ENCODE results near the gene USP22.

The USP22 gene

GRCh38 chr17:20988001-20988636 lies 54.7 kb downstream of the USP22 start:
- no peak for TF ChIP-seq CTCF (IDR thresholded peaks at IDR 0.05; ENCODE audit: low read length, missing control alignments)
- H3K4me3 ChIP-seq (replicated peaks; ENCODE audit: low read depth, low read length), result no peak overlapping the region
- no peak for DNase-seq (ENCODE audit: low read depth)

GRCh38 chr17:20987511-20987910 lies 55.3 kb downstream of the USP22 start:
- DNase-seq (ENCODE audit: low read depth), result no peak
- TF ChIP-seq CTCF (IDR thresholded peaks at IDR 0.05; ENCODE audit: low read length, missing control alignments), result no peak
- H3K4me3 ChIP-seq (replicated peaks; ENCODE audit: low read depth, low read length), result no peak overlapping the region

GRCh38 chr17:20986767-20987510 lies 55.9 kb downstream of the USP22 start:
- no peak overlapping the region for H3K4me3 ChIP-seq (replicated peaks; ENCODE audit: low read depth, low read length)
- no peak for TF ChIP-seq CTCF (IDR thresholded peaks at IDR 0.05; ENCODE audit: low read length, missing control alignments)
- DNase-seq (ENCODE audit: low read depth), result no peak

- DNase-seq (ENCODE audit: low read depth), result no peak
- no peak for TF ChIP-seq CTCF (IDR thresholded peaks at IDR 0.05; ENCODE audit: low read length, missing control alignments)
- no peak overlapping the region for H3K4me3 ChIP-seq (replicated peaks; ENCODE audit: low read depth, low read length)
Measured at GRCh38 chr17:20983359-20983637, 59.5 kb downstream of the USP22 start.

GRCh38 chr17:20982589-20983358 lies 60.0 kb downstream of the USP22 start:
- TF ChIP-seq CTCF (IDR thresholded peaks at IDR 0.05; ENCODE audit: low read length, missing control alignments), result no peak
- DNase-seq (ENCODE audit: low read depth), result no peak

GRCh38 chr17:20981046-20981920 lies 61.5 kb downstream of the USP22 start:
- H3K4me3 ChIP-seq (replicated peaks; ENCODE audit: low read depth, low read length), result no peak overlapping the region
- no peak for TF ChIP-seq CTCF (IDR thresholded peaks at IDR 0.05; ENCODE audit: low read length, missing control alignments)
- DNase-seq (ENCODE audit: low read depth), result no peak

More at GRCh38 chr17:20982589-20983358, 60.0 kb downstream of the USP22 start:
- H3K4me3 ChIP-seq (replicated peaks; ENCODE audit: low read depth, low read length), result no peak overlapping the region

Measured in fibroblast of pulmonary artery (primary cell).